NCI-H748 (cell line): ENCODE results near the gene MLLT3.
"Not testable (repeated sequence)": the region's sequence is repeated elsewhere in the genome, so short reads cannot be mapped to it uniquely, and the experiment has no call there.

Experiments
- DNase-seq: peaks from one replicate; lab custom pipeline; 2025; ENCODE audit not compliant: unreplicated experiment; lab: John Stamatoyannopoulos, UW

Gene MLLT3

DNA sequence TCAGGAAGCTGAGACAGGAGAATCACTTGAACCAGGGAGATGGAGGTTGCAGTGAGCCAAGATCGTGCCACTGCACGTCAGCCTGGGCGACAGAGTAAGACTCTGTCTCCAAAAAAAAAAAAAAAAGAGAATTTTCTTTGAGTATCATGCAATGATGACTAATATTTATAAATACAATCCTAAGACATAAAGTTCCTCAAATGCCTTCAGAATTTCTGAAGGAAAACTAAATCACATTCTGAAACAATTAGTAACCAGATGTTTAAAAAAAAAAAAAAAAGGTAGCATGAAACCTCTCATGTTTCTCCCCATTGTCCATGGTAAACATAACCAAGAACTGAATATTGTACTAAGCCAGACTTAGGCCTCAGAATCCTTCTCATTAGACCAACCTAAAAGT is 23.1 kb downstream of the MLLT3 start:
- no peak for DNase-seq

DNA sequence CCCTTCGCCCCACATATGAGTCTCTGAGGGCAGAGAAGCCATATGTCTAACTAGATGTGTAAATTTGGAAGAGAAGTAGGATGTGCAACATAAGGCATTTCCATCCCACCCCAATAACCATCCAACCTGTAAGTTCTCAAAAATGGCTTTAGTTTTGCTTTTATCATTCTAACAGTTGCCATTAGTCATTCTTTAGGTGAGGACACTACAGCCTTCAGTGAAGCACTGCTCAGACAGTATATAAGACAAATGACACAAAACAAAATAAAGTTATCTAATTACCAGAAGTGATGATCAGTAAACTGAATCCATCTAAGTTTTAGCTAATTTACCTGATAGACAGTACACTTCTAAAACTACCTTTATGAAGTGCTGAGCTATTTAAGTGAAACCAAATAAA is 23.9 kb downstream of the MLLT3 start:
- DNase-seq, result no peak

DNA sequence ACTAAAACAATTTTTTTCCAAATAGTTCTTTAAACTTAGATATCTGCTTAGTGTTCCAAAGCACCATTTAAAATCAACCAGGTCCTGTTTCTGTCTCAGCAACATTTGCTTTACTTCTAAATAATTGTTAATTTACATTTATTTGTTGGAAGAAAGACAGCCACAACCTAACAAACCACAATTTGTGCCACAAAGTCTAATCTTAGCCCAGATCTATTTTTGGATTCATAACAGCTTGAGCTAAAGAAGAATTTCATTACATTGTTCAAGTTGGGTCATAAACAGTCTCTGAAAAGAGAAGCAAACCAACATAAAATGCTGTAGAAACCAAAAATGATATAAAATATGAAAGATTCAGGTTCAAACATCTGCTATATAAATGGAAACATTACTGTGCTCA is 24.4 kb downstream of the MLLT3 start:
- no peak for DNase-seq

DNA sequence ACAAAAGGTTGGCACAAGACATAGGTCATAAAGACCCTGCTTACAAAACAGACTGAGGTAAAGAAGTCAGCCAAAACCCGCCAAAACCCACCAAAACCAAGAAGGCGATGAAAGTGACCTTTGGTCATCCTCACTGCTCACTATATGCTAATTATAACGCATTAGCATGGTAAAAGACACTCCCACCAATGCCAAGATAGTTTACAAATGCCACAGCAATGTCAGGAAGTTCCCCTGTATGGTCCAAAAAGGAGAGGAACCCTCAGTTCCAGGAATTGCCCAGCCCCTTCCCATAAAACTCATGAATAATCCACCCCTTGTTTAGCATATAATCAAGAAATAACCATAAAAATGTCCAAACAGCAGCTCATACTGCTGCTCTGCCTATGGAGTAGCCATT is 27.7 kb downstream of the MLLT3 start:
- no peak for DNase-seq

DNA sequence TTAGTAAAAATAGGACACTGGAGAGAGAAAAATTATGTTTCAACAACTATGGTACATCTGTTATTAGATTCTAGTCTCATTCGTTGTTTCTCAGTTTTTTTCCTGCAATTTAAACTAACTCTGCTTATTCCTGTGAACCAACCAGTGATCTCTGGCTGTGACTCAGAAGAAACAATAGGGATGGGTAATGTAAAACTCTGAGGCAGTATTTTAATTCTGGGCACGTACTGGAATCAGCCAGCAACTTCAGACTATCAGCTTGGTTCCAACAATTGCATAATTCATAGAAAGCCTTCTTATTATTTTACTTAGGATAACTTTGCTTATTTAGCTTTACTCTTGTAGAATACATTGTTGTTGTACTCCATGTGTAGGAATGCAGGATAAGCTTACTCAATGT is 28.8 kb downstream of the MLLT3 start:
- no peak for DNase-seq

DNA sequence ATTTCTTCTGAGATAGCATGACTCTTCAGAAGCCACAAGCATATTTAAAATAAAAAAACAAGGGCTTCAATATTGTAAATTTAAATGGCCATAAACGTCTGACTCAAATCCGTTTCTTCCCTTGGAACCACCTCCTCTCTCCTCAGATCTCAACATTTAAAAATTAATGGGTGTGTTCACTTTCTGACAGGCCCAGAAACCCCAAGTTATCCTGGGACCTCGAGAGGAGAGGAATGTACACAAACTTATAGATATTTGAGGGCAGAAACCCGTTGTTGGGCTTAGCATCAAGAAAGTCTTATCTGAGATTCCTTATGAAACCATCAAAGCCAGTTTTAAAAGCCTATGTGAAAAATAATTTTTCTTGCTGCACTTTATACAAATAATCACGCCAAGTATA is 29.2 kb downstream of the MLLT3 start:
- DNase-seq, result no peak

DNA sequence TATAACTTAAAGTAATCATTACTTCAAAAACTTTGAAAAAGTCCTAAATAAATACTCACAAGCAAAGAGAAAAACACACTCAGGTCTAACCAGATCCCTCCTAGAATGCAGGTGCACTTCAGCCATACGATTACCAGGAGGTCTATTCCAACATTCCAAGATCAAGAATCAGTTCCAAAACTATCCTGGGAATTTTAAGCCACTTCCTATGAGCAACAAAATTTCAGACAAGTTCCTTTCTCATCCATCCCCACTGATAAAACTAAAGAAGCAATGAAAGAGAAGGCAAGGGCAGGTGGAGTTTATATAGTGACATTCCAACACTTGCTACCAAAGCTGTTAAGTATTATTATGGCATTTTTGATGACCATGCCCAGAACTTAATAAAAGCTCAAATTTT is 29.6 kb downstream of the MLLT3 start:
- no peak for DNase-seq

DNA sequence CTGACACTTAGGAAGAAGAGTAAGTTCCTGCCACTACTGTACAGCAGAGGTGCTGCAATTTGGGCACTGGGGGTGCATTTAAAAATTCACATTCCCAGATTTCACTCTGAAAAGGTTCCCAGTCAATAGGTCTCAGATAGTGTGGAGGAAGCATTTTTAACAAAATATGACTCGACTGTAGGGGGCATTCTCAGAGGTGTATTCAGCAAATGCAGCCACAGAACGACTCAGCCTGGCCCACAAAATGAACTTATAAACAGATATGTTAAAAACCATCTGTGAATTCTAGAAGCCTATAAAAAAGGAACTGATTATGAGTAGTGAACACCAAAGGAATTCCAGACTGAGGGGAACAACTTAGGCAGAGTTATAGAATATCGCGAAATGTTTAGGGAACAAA is 31.1 kb downstream of the MLLT3 start:
- no peak for DNase-seq

DNA sequence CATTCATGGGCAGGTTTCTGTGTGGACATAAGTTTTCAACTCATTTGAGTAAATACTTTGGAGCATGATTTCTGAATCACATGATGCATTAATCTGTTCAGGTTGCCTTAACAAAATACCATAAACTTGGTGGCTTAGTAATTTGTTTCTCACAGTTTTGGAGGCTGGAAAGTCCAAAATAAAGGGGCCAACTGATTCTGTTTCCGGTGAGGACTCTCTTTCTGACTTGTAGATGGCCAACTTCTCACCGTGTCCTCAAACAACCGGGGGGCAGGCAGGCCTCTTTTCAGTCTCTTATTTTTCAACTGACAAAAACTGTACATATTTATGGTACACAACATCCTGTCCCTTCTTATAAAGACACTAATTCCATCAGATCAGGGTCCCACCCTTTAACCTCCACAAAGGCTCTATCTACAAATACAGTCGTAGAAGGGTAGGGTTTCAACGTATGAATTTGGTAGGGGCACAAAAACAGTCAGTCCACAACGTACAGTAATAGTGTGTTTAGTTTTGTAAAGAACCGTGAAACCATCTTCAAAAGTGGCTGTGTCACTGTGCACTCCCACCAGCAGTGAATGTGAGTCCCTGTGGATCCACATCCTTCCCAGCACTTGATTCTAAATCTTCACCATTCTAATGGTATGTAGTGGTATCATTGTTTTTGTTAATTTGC is 37.2 kb downstream of the MLLT3 start:
- no peak for DNase-seq

DNA sequence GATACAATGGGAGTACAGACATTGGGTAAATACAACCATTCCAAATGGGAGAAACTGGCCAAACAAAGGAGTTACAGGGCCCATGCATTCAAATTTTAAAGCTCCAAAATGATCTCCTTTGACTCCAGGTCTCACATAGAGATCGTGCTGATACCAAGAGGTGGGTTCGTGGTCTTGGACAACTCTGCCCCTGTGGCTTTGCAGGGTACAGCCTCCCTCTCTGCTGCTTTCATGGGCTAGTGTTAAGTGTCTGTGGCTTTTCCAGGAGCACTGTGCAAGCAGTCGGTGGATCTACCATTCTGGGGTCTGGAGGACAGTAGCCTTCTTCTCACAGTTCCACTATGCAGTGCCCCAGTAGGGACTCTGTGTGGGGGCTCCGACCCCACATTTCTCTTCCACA is 39.2 kb downstream of the MLLT3 start:
- not testable (repeated sequence) for DNase-seq

DNA sequence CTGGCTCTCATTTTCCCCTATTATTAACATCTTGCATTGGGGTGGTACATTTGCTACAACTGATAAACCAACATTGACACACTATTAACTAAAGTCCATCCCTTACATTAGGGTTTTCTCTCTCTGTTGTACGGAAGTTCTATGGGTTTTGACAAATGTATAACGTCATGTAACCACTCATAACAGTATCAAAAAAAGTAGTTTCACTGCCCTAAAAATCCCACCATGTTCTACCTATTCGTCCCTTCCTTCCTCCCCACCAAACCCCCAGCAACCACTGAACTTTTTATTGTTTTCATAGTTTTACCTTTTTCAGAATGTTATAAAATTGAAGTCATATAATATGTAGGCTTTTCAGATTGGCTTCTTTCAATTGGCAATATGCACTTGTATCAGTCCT is 40.1 kb downstream of the MLLT3 start:
- DNase-seq, result no peak

DNA sequence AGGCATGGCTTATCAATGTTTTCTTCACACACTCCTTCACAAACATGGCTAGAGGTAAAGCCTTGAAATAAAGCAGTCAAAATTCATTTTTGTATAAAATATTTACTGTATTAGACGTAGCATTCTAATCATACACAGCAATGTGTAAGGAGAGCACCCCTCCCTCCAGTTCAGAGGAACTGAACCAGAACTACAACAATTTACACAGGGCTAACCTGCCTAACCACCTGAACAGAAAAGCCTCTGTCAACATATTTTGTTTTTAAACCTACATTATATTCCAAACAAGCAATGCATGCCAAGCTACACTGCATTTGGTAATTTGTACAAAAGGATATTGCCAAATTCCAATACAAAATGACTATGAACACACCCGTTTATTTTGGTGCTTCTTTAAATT is 41.6 kb downstream of the MLLT3 start:
- DNase-seq, result peak; percentile 12

DNA sequence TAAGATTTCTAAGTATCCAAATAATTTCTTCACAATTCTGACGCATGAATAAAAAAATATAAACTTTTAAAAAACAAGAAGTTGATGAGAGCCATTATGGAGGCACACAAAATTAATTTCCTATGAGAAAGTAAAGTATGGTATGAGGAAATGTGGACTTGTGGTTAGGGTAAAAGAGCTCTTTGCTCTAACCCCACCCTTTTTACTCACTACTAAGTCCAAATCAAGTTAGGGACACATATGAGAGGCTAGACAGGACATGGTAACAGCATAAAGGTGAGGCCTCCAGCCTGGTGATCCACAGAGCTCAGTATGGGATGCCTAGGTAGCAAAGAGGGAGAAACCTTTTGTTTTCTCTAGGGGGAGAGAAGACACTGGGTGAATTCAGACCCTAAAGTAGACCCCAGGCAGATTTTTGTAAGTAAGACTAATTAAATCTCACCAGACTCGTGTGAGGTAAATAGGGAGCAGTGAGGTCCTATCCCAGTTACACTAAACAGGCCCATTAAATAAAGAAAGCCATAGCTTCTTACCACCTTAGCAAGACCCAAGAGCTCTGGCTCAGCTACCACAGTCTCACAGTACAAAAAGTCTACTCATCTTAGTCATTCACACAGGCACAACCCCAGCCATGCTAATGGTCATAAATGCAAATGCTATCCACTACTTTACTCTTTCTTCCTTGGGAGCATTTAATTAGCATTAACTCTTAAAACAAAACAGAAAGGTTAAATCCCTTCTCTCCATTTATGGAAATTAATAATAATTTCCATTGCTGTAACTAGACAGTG is 42.6 kb downstream of the MLLT3 start:
- DNase-seq, result no peak

DNA sequence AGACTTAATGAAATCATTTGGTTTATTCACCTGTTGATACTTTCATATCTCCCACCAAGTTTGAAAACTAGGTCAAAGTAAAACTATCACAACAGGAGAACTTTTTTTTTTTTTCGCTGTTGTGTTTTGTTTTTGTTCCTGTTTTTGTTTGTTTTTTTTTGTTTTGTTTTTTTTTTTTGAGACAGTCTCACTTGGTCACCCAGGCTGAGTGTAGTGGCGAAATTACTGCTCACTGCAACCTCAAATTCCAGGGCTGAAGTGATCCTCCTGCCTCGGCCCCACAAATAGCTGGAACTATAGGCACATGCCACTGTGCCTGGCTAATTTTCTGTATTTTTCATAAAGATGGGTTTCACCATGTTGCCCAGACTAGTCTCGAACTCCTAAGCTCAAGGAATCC is 49.3 kb downstream of the MLLT3 start:
- no peak for DNase-seq

DNA sequence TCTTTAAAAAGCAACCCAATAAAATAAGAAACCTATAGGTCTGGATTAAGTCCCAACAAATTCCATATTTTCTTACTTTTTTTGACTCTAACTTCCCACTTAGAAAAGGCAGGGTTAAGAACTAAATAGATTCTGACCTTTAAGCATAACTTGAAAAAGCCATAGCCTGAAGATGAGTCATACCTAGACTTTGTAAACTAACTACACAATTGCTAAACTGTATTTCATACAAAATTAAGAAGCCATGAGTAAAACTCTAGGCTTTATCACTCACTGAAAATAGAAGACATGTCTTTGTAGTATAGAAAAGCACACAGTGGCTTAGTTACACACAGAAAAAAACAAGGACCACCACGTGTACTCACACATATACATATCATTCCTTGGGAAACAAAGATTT is 51.5 kb downstream of the MLLT3 start:
- no peak for DNase-seq

DNA sequence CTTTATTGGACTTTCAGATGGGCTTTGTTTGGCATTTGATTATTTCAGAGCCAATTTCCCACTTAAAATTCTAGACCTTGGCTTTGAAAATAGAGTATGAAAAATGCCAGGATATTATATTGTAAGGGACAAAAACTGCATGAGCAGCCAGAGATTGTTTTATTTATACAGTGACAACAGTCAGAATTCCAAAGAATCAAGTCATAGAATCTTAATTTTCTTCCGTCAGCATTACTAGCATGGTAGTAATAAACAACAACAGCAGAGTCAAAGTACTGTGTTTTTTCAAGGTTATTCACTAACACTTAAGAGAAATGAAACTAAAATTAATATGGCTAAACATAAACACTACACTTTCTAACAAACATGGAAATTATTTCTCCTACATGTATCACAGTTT is 52.2 kb downstream of the MLLT3 start:
- DNase-seq, result no peak

DNA sequence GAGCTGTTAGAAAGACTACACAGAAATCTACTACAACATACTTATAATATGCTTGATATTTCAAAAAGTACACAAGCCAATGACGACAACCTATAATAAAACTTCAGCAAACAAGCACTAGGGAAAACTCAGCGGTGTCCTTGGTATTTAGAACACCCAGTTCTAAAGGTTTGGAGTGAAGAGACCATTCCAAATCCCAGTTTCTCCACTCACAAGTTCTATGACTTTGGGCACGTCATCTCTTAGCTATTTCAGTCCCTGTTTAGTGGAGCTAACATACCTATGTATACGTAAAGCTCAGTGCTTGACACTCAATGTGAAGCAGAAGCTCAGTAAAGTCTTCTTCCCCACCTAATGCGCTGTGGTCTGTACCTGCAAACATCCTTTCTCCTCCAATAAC is 52.8 kb downstream of the MLLT3 start:
- DNase-seq, result no peak

DNA sequence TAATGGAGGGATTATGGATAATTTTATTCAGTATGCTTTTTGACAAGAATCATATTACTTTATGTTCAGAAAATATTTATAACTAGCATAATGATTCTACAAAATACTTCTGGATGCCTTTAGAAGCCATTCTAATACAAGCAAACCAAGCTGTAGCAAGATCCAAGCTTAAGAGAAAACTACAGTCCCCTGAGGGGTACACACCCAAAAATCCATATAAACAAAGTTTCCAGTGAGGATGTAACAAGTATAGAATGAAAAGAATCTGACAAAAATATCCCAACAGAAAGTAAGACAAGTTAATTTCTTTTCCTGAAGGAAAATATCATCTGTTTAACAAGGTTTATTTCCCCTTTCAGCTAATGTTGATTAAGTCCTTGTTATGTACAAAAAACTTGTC is 53.9 kb downstream of the MLLT3 start:
- no peak for DNase-seq

DNA sequence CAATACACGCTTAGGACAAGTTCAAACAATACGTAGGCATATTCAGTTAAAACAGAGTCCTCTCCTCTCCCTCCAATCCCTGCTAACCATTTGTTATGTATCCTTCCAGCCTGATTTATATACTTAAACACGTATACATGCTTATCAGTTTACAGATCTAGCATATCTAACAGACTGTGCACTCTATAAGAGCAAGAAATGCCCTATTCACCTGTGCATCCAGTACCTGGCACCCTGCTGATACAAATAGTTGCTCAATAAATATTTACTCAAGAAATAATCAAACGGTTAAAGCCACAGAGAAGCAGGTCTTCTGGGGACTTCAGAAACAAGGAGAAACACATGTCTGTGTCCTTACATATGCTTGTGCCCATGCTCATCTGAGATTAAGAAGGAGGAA is 55.9 kb downstream of the MLLT3 start:
- DNase-seq, result peak; percentile 85

DNA sequence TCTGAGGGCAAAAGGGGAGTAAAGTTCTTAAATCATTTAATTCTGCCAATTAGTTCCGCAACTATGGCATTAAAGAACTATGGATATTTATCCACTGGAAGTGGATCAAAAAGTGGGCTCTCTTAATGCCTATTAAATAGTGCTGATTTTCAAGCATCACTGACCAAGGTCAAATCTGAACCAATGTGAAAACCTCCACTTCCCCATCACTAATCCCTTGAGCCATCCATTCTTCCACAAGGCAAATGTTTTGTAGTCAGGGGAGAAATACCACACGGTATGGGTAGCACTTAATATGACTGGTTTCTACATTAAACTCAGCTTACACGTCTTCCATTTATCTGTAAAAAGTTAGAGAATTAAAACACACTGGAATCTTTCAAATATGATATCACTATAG is 57.6 kb downstream of the MLLT3 start:
- no peak for DNase-seq

DNA sequence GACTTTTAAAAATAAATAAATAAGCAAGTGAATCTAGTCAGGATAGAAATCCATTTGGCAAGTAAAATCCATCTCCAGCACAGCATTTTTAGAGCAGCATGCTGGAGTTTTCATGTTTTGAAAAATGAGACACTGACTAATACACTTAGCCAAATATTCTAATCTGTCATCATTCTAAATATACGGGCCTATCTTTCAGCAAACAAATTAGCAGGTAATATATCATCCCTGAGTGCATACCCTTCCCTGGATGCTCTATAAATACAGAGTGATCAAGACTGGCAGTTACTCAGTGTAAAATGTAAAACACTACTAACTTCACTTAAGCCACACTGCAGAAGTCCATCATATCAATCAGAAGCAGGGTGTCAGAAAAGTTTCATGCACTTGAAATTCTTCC is 58.4 kb downstream of the MLLT3 start:
- DNase-seq, result peak; percentile 37

DNA sequence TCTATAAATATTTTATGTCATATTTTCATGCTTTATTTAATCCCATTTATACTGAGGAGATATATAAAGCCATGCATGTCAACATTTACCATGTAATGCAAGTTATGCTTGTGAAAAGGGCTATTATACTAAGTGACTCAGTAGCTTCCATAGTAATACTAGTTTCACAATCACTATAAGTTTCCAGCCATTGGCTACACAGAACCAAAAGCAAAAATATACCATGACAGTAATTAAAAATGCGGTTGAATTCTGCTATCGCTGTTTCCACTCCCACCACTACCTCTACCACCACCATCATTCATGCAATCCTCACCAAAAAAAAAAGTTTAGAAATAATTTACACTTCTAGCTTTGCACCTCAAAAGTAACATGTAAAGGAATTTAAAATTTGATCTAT is 60.2 kb downstream of the MLLT3 start:
- DNase-seq, result no peak

DNA sequence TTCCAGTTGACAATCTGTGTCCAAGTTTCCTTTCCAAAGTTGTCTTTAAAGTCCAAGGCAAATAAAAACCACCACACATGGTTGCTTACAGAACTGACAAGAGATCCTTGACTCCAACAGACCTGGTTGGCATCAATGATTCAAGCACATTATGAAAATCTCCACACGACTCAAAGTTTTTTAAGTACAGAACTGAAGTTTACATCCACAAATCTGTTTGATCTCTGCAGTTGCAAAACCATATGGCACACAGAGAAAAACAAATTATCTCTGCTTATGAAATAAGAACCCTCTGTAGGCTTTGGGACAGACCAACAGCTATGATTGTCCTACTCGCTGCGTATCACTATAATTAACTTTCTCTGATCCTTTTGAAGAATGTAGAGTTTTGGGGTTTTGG is 60.8 kb downstream of the MLLT3 start:
- DNase-seq, result no peak
